Smooth muscle cell (in vitro differentiated cells): ENCODE results near the gene USP15. TPM values are rescaled to one million over a fixed set of nuclear protein-coding genes. Genes with fewer than 3 reads are reported as not detected.
"Not testable (repeated sequence)": the region's sequence is repeated elsewhere in the genome, so short reads cannot be mapped to it uniquely, and the experiment has no call there.

Source experiments
- DNase-seq: peaks from one replicate; lab custom pipeline; 2025; ENCODE audit not compliant: unreplicated experiment; lab: John Stamatoyannopoulos, UW
- H2AFZ ChIP-seq: fragments of 200-600 bp; sonication (generic); 2 replicates; pipeline ENCODE4 v1.6.0; 2016; ENCODE audit warnings: antibody characterized with exemption, low read depth, mild to moderate bottlenecking
- H3F3A ChIP-seq: fragments of 200-600 bp; sonication (generic); 2 replicates; pipeline ENCODE4 v1.6.0; 2017; ENCODE audit warnings: antibody characterized with exemption, low read depth
- H3K27ac ChIP-seq: fragments of 200-600 bp; sonication (generic); 2 replicates; pipeline ENCODE4 v1.5.1; 2016; ENCODE audit warnings: low read depth, mild to moderate bottlenecking
- H3K27me3 ChIP-seq: fragments of 200-600 bp; sonication (generic); 2 replicates; pipeline ENCODE4 v1.6.1; 2016; ENCODE audit warnings: low read depth, mild to moderate bottlenecking
- H3K36me3 ChIP-seq: fragments of 200-600 bp; sonication (generic); 2 replicates; pipeline ENCODE4 v1.5.1; 2016; ENCODE audit warnings: low read depth
- H3K4me1 ChIP-seq: fragments of 200-600 bp; sonication (generic); 2 replicates; pipeline ENCODE4 v1.5.1; 2016; ENCODE audit warnings: low read depth
- H3K4me2 ChIP-seq: fragments of 200-600 bp; sonication (generic); 2 replicates; pipeline ENCODE4 v1.6.0; 2016; ENCODE audit warnings: mild to moderate bottlenecking
- H3K4me3 ChIP-seq: fragments of 200-600 bp; sonication (generic); 2 replicates; pipeline ENCODE4 v1.5.1; 2016; ENCODE audit warnings: mild to moderate bottlenecking
- H3K79me2 ChIP-seq: fragments of 200-600 bp; sonication (generic); 2 replicates; pipeline ENCODE4 v1.6.0; 2016; ENCODE audit warnings: low read depth, mild to moderate bottlenecking
- H3K9ac ChIP-seq: fragments of 200-600 bp; sonication (generic); 2 replicates; pipeline ENCODE4 v1.6.0; 2016; ENCODE audit warnings: low read depth
- H3K9me3 ChIP-seq: fragments of 200-600 bp; sonication (generic); replicated peaks from 2 replicates; pipeline ENCODE4 v1.5.1; 2016; ENCODE audit warnings: low read depth
- H4K20me1 ChIP-seq: fragments of 200-600 bp; sonication (generic); 2 replicates; pipeline ENCODE4 v1.6.0; 2016; ENCODE audit warnings: low read depth
- CTCF ChIP-seq: fragments of 200-600 bp; sonication (generic); IDR thresholded peaks from 2 replicates; pipeline ENCODE4 v1.5.1; 2017; ENCODE audit warnings: borderline replicate concordance, mild to moderate bottlenecking, antibody characterized with exemption; ENCODE audit not compliant: insufficient read depth, poor library complexity, severe bottlenecking
- WGBS: methylation state at CpG from one replicate; pipeline ENCODE4 v1.1.7; 2016; ENCODE audit warnings: low lambda C conversion rate; 5-methylcytosine and 5-hydroxymethylcytosine counted together
- polyA plus RNA-seq: library from polyadenylated mRNA; unstranded; fragments of >200 nt; fragmentation: Nextera tagmentation; extraction: Ambion mirVana; gene quantifications from 2 replicates; pipeline ENCODE4 v1.2.1, GENCODE V29; 2016
- small RNA-seq: library from RNA; depleted of rRNA; stranded (forward); fragments of <200 nt; gene quantifications from one replicate; pipeline ENCODE3, GENCODE V24; 2014
- total RNA-seq: library from RNA; depleted of rRNA; stranded (reverse); fragments of >200 nt; gene quantifications from 2 replicates; pipeline ENCODE4 v1.2.3, GENCODE V29; 2014

Gene USP15
- total and polyA plus RNA-seq, 2 experiments from 2014 or later, result 28.7 to 53.5 TPM

DNA sequence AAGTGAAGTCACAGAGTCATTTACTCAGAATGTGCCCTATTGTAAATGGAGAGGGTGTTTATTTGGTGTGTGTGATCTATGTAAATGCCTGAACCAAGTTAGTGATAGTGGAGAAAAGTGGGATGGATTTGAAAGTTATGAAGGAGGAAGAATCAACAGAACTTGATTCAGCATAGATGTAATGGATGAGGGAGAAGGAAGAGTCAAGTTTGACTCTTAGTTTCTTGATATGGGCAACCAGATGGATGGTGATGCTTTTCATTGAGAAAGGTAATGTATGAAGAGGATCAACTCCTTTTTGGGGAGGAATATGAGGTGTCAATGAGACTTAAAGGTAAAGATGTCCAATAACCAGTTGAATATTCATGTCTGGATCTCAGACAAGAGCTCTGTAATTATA is 199.8 kb downstream of the USP15 start:
- no peaks in the 10 kb centered on the region for H3K36me3 ChIP-seq
- no peak overlapping the region for H3K9ac ChIP-seq
- H3F3A ChIP-seq, result no peaks in the 10 kb centered on the region
- no peaks in the 10 kb centered on the region for H3K4me1 ChIP-seq
- no peak overlapping the region for H3K4me2 ChIP-seq
- H2AFZ ChIP-seq, result no peak overlapping the region
- H3K9me3 ChIP-seq, result no peaks in the 10 kb centered on the region
- no peak for DNase-seq
- no peaks in the 10 kb centered on the region for H3K79me2 ChIP-seq
- no peak overlapping the region for H3K27ac ChIP-seq
- no peak for TF ChIP-seq CTCF
- no peaks in the 10 kb centered on the region for H3K27me3 ChIP-seq
- H4K20me1 ChIP-seq, result no peaks in the 10 kb centered on the region
- no peak overlapping the region for H3K4me3 ChIP-seq

GRCh38 chr12:62461171-62461837 is 201.1 kb downstream of the USP15 start:
- not testable (repeated sequence) for H3F3A ChIP-seq, H3K9me3 ChIP-seq, H3K4me1 ChIP-seq, H3K36me3 ChIP-seq, H3K4me2 ChIP-seq, DNase-seq, H2AFZ ChIP-seq, H3K9ac ChIP-seq, H4K20me1 ChIP-seq, H3K27ac ChIP-seq, H3K79me2 ChIP-seq, H3K27me3 ChIP-seq, H3K4me3 ChIP-seq
- WGBS, result 96% methylated on average over 25 of the region's 32 CpGs

DNA sequence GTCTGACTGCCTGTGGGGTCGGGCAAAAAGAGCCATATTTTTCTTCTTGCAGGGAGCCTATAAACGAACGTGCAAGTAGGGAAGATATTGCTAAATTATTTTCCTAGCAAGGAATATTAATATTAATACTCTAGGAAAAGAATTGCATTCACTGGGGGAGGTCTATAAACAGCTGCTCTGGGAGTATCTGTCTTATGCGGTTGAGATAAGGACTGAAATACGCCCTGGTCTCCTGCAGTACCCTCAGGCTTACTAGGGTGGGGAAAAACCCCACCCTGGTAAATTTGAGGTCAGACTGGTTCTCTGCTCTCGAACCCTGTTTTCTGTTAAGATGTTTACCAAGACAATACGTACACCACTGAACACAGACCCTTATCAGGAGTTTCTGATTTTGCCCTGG is 203.0 kb downstream of the USP15 start:
- H3K79me2 ChIP-seq, result peaks cover 16% of the 10 kb centered on the region
- not testable (repeated sequence) for H3F3A ChIP-seq, H3K36me3 ChIP-seq, H3K4me3 ChIP-seq, H3K9ac ChIP-seq, H3K9me3 ChIP-seq, DNase-seq, H3K27ac ChIP-seq, H3K4me2 ChIP-seq, H3K27me3 ChIP-seq, H3K4me1 ChIP-seq, H2AFZ ChIP-seq, H4K20me1 ChIP-seq
- WGBS, result 81% methylated on average over 7 of the region's 7 CpGs

Small RNA genes lying within 50 kb of the gene (small RNA-seq; reads per million reads assigned to genes)
- not detected for gene RF00017
- gene RNU6-595P, result not detected

Other genes with a start within 250 kb of the USP15 start
- 72.5 and 73.5 TPM in 2 replicates for gene MON2, start 206.4 kb downstream of the USP15 start, total RNA-seq
- 18.1 and 20.9 TPM in 2 replicates for gene MON2, start 206.4 kb downstream of the USP15 start, polyA plus RNA-seq